CD4-positive, alpha-beta T cell (primary cell): ENCODE results near the gene TEAD4. TPM values are rescaled to one million over a fixed set of nuclear protein-coding genes. Genes with fewer than 3 reads are reported as not detected.

ENCODE experiments used
- ATAC-seq: fragments of 200-7000 bp; cut with Tn5 transposase; one replicate; pipeline ENCODE4 v1.10.0; 2022; ENCODE audit warnings: mild to moderate bottlenecking; ENCODE audit not compliant: poor library complexity
- CTCF ChIA-PET: fragments of 350-600 bp; sonication (Branson Sonifier 250); formaldehyde crosslinking; loops from one replicate; lab custom pipeline; 2021; ENCODE audit warnings: antibody characterized with exemption, inconsistent platforms; lab: Charles Lee
- POLR2A ChIA-PET: fragments of 350-600 bp; sonication (Branson Sonifier 250); formaldehyde crosslinking; loops from one replicate; lab custom pipeline; 2021; ENCODE audit warnings: antibody characterized with exemption, inconsistent platforms; lab: Charles Lee
- DNase-seq, 14 experiments: peaks; one replicate each; pipeline ENCODE4 v3.0.0-alpha.2; 2013 to 2020; ENCODE audit warnings: mixed read lengths in 2 of 14
- H3K27ac ChIP-seq, 2 donors: one replicate each; pipeline versions ENCODE4 v1.5.1 to v1.7.0; 2013; ENCODE audit warnings: low read length in 2 of 2, low read depth in 1 of 2, mild to moderate bottlenecking in 1 of 2
- H3K27me3 ChIP-seq, 2 experiments: 1 replicate in 1 of 2; 2 replicates in 1 of 2; pipeline versions ENCODE4 v1.6.1 to v1.7.0; 2013; ENCODE audit warnings: low read length in 2 of 2, control low read depth in 1 of 2, mild to moderate bottlenecking in 1 of 2, moderate library complexity in 1 of 2; ENCODE audit not compliant: insufficient read depth in 2 of 2, control insufficient read depth in 1 of 2
- H3K36me3 ChIP-seq: one replicate; pipeline ENCODE4 v1.6.1; 2013; ENCODE audit warnings: low read length, control low read depth; ENCODE audit not compliant: insufficient read depth
- H3K4me1 ChIP-seq: one replicate; pipeline ENCODE4 v1.6.1; 2013; ENCODE audit warnings: low read length, control low read depth; ENCODE audit not compliant: insufficient read depth
- H3K4me3 ChIP-seq: one replicate; pipeline ENCODE4 v1.5.1; 2013; ENCODE audit warnings: mild to moderate bottlenecking, low read length, moderate library complexity
- H3K9me3 ChIP-seq, 2 experiments: 1 replicate in 1 of 2; 2 replicates in 1 of 2; pipeline versions ENCODE4 v1.6.1 to v1.7.0; 2013; ENCODE audit warnings: low read length in 2 of 2, mild to moderate bottlenecking in 2 of 2, control low read depth in 1 of 2, moderate library complexity in 1 of 2; ENCODE audit not compliant: control insufficient read depth in 1 of 2, insufficient read depth in 1 of 2
- H3K27ac Mint-ChIP-seq: one replicate; pipeline ENCODE4 v1.8.0; 2020; ENCODE audit warnings: mixed read lengths
- H3K27me3 Mint-ChIP-seq: one replicate; pipeline ENCODE4 v1.8.0; 2021; ENCODE audit warnings: mixed read lengths
- H3K36me3 Mint-ChIP-seq: one replicate; pipeline ENCODE4 v1.8.0; 2021; ENCODE audit warnings: low read depth, mixed read lengths
- H3K4me1 Mint-ChIP-seq: one replicate; pipeline ENCODE4 v1.8.0; 2021; ENCODE audit warnings: low read depth, mixed read lengths
- H3K4me3 Mint-ChIP-seq: one replicate; pipeline ENCODE4 v1.8.0; 2020; ENCODE audit warnings: mild to moderate bottlenecking, mixed read lengths
- H3K9me3 Mint-ChIP-seq: one replicate; pipeline ENCODE4 v1.8.0; 2020; ENCODE audit warnings: mixed read lengths
- CTCF ChIP-seq: fragments of 200-600 bp; IDR thresholded peaks from one replicate; pipeline ENCODE4 v1.8.0; 2022; ENCODE audit warnings: antibody characterized with exemption, mild to moderate bottlenecking
- intact Hi-C, 2 experiments: fragments of 100-400 bp; cut with DNase I in 1 of 2; cut with micrococcal nuclease in 1 of 2; formaldehyde crosslinking; loops; one replicate each; pipeline versions ENCODE4 v1.15.1 to v1.9.0; 2023 to 2025; cut with DNase I, micrococcal nuclease
- total RNA-seq, 174 experiments: library from RNA in 2 of 174; stranded (reverse) in 2 of 174; gene quantifications; one replicate each; pipeline ENCODE4 v1.2.3 and lab custom pipeline; 2021 to 2026

Gene TEAD4
- total RNA-seq, 2 experiments from 2014 or later, result not detected

- ATAC-seq (no peak), DNase-seq (no peak)
- Mint-ChIP-seq H3K9me3 (no peaks in the 10 kb centered on the region), H3K27ac (no peak overlapping the region), H3K4me3 (no peak overlapping the region), H3K36me3 (no peaks in the 10 kb centered on the region), H3K27me3 (no peaks in the 10 kb centered on the region), H3K4me1 (no peaks in the 10 kb centered on the region)
- H3K27me3 ChIP-seq, result no peaks in the 10 kb centered on the region
- intact Hi-C loops, result no loop called here
- H3K36me3 ChIP-seq, result no peaks in the 10 kb centered on the region
- H3K9me3 ChIP-seq, result peaks cover 0 to 9% of the 10 kb centered on the region in 2 experiments
- H3K4me1 ChIP-seq, result no peaks in the 10 kb centered on the region
- H3K27ac ChIP-seq, result no peak overlapping the region
- ChIA-PET POLR2A (no interaction called here), CTCF (no interaction called here)
- no peak overlapping the region for H3K4me3 ChIP-seq
- TF ChIP-seq CTCF, result no peak
Observed at GRCh38 chr12:3022961-3023360, 63.8 kb downstream of the TEAD4 start.

- H3K4me1 Mint-ChIP-seq, result no peaks in the 10 kb centered on the region
- Histone ChIP-seq H3K36me3 (no peaks in the 10 kb centered on the region), H3K27ac (no peak overlapping the region), H3K4me1 (no peaks in the 10 kb centered on the region), H3K9me3 (peaks cover 0 to 3% of the 10 kb centered on the region in 2 experiments), H3K4me3 (no peak overlapping the region), H3K27me3 (peaks cover 0 to 2% of the 10 kb centered on the region in 2 experiments)
- TF ChIP-seq CTCF, result no peak
- POLR2A ChIA-PET, result no interaction called here
- no peaks in the 10 kb centered on the region for H3K36me3 Mint-ChIP-seq
- CTCF ChIA-PET, result no interaction called here
- DNase-seq (no peak), ATAC-seq (no peak)
- peaks cover 6% of the 10 kb centered on the region for H3K27me3 Mint-ChIP-seq
- no peak overlapping the region for H3K4me3 Mint-ChIP-seq
- H3K9me3 Mint-ChIP-seq, result no peaks in the 10 kb centered on the region
- intact Hi-C loops, result no loop called here
- no peak overlapping the region for H3K27ac Mint-ChIP-seq
Observed at GRCh38 chr12:3028108-3028507, 68.9 kb downstream of the TEAD4 start.

GRCh38 chr12:3030821-3031429 lies 71.7 kb downstream of the TEAD4 start:
- DNase-seq, result no peak

More at GRCh38 chr12:3030821-3031429, 71.7 kb downstream of the TEAD4 start:
- no peaks in the 10 kb centered on the region for H3K36me3 Mint-ChIP-seq
- Histone ChIP-seq H3K9me3 (no peaks in the 10 kb centered on the region), H3K36me3 (no peaks in the 10 kb centered on the region), H3K27me3 (peaks cover 0 to 2% of the 10 kb centered on the region in 2 experiments), H3K27ac (no peak overlapping the region), H3K4me3 (no peak overlapping the region), H3K4me1 (no peaks in the 10 kb centered on the region)
- POLR2A ChIA-PET, result no interaction called here
- CTCF ChIA-PET, result no interaction called here
- H3K4me3 Mint-ChIP-seq, result no peak overlapping the region
- H3K27me3 Mint-ChIP-seq, result peaks cover 6% of the 10 kb centered on the region
- intact Hi-C loops, result no loop called here
- no peak overlapping the region for H3K27ac Mint-ChIP-seq
- H3K9me3 Mint-ChIP-seq, result no peaks in the 10 kb centered on the region
- ATAC-seq, result no peak
- no peaks in the 10 kb centered on the region for H3K4me1 Mint-ChIP-seq
- TF ChIP-seq CTCF, result no peak
